ENCODE measurements around the gene MAPK10. TPM values are rescaled to one million over a fixed set of nuclear protein-coding genes. Genes with fewer than 3 reads are reported as not detected.
A peak's percentile ranks its signal among the peaks of the same experiment; 100 is the strongest.

MAPK10 gene
- total RNA-seq, 1 donor from 2014 or later = 3.4 TPM

GRCh38 chr4:86306816-86307215 lies 53.0 kb downstream of the MAPK10 start:
- no peaks in the 10 kb centered on the region for H3K36me3 ChIP-seq (ENCODE audit: control insufficient read depth, insufficient read depth, low read length)
- TF ChIP-seq, protein P1, sequence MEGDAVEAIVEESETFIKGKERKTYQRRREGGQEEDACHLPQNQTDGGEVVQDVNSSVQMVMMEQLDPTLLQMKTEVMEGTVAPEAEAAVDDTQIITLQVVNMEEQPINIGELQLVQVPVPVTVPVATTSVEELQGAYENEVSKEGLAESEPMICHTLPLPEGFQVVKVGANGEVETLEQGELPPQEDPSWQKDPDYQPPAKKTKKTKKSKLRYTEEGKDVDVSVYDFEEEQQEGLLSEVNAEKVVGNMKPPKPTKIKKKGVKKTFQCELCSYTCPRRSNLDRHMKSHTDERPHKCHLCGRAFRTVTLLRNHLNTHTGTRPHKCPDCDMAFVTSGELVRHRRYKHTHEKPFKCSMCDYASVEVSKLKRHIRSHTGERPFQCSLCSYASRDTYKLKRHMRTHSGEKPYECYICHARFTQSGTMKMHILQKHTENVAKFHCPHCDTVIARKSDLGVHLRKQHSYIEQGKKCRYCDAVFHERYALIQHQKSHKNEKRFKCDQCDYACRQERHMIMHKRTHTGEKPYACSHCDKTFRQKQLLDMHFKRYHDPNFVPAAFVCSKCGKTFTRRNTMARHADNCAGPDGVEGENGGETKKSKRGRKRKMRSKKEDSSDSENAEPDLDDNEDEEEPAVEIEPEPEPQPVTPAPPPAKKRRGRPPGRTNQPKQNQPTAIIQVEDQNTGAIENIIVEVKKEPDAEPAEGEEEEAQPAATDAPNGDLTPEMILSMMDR (IDR thresholded peaks at IDR 0.05; ENCODE audit: insufficient read depth, low read length, severe bottlenecking) = no peak
- H3K27me3 ChIP-seq (ENCODE audit: control insufficient read depth, insufficient read depth, low read length) = no peaks in the 10 kb centered on the region
- DNase-seq (ENCODE audit: low read depth) (no peak), FAIRE-seq (no peak)
- H3K4me3 ChIP-seq (ENCODE audit: low read depth, low read length) = no peak overlapping the region

- no peak for FAIRE-seq
Observed at GRCh38 chr4:86302830-86303229, 57.0 kb downstream of the MAPK10 start.

DNA sequence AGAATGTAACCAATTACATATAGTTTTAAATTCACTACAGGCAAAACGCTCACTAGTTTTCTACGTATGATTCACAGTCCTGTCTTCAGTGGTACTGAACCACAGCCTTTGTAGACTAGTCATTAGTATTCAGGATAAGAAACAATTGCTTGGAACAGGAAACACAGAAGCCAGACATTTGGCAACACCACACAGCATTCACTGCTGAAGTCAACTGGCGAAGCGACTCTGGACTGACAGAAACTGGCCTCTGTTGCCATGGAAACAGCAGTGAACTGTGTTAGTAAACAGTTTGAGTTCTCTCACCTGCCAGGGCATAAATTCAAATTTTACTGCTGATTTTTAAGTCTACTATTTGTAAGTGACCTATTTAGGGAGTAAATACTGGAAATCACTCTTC lies 57.6 kb downstream of the MAPK10 start:
- TF ChIP-seq, protein P1 (IDR thresholded peaks at IDR 0.05; ENCODE audit: insufficient read depth, low read length, severe bottlenecking) = no peak
- peak; percentile 68 for DNase-seq (ENCODE audit: low read depth)
- H3K4me3 ChIP-seq (ENCODE audit: low read depth, low read length) = no peak overlapping the region
- H3K36me3 ChIP-seq (ENCODE audit: control insufficient read depth, insufficient read depth, low read length) = no peaks in the 10 kb centered on the region
- no peak for FAIRE-seq
- no peaks in the 10 kb centered on the region for H3K27me3 ChIP-seq (ENCODE audit: control insufficient read depth, insufficient read depth, low read length)

More at GRCh38 chr4:86302830-86303229, 57.0 kb downstream of the MAPK10 start:
- Histone ChIP-seq H3K36me3 (ENCODE audit: control insufficient read depth, insufficient read depth, low read length) (no peaks in the 10 kb centered on the region), H3K27me3 (ENCODE audit: control insufficient read depth, insufficient read depth, low read length) (no peaks in the 10 kb centered on the region), H3K4me3 (ENCODE audit: low read depth, low read length) (no peak overlapping the region)
- no peak for DNase-seq (ENCODE audit: low read depth)
- TF ChIP-seq, protein P1 (IDR thresholded peaks at IDR 0.05; ENCODE audit: insufficient read depth, low read length, severe bottlenecking) = no peak

- Histone ChIP-seq H3K27me3 (ENCODE audit: control insufficient read depth, insufficient read depth, low read length) (no peaks in the 10 kb centered on the region), H3K36me3 (ENCODE audit: control insufficient read depth, insufficient read depth, low read length) (no peaks in the 10 kb centered on the region), H3K4me3 (ENCODE audit: low read depth, low read length) (no peak overlapping the region)
- TF ChIP-seq, protein P1 (IDR thresholded peaks at IDR 0.05; ENCODE audit: insufficient read depth, low read length, severe bottlenecking) = no peak
- DNase-seq (ENCODE audit: low read depth) (no peak), FAIRE-seq (no peak)
Observed at GRCh38 chr4:86300516-86300915, 59.3 kb downstream of the MAPK10 start.

GRCh38 chr4:86296865-86297264 lies 63.0 kb downstream of the MAPK10 start:
- Histone ChIP-seq H3K4me3 (ENCODE audit: low read depth, low read length) (no peak overlapping the region), H3K36me3 (ENCODE audit: control insufficient read depth, insufficient read depth, low read length) (no peaks in the 10 kb centered on the region), H3K27me3 (ENCODE audit: control insufficient read depth, insufficient read depth, low read length) (no peaks in the 10 kb centered on the region)
- FAIRE-seq (no peak), DNase-seq (ENCODE audit: low read depth) (no peak)
- TF ChIP-seq, protein P1 (IDR thresholded peaks at IDR 0.05; ENCODE audit: insufficient read depth, low read length, severe bottlenecking) = no peak

- no peaks in the 10 kb centered on the region for H3K27me3 ChIP-seq (ENCODE audit: control insufficient read depth, insufficient read depth, low read length)
- TF ChIP-seq, protein P1 (IDR thresholded peaks at IDR 0.05; ENCODE audit: insufficient read depth, low read length, severe bottlenecking) = no peak
- FAIRE-seq (no peak), DNase-seq (ENCODE audit: low read depth) (no peak)
- no peak overlapping the region for H3K4me3 ChIP-seq (ENCODE audit: low read depth, low read length)
- no peaks in the 10 kb centered on the region for H3K36me3 ChIP-seq (ENCODE audit: control insufficient read depth, insufficient read depth, low read length)
Observed at GRCh38 chr4:86294883-86295282, 65.0 kb downstream of the MAPK10 start.

All from bronchial epithelial cell (primary cell).